Left kidney (tissue), 2 donors: ENCODE results near the gene HLA-DOB. TPM values are rescaled to one million over a fixed set of nuclear protein-coding genes. Genes with fewer than 3 reads are reported as not detected.
A peak's percentile ranks its signal among the peaks of the same experiment; 100 is the strongest.
"Not testable (repeated sequence)": the region's sequence is repeated elsewhere in the genome, so short reads cannot be mapped to it uniquely, and the experiment has no call there.

Experiments
- DNase-seq: peaks from one replicate; pipeline ENCODE4 v3.0.0-alpha.2; 2013
- polyA plus RNA-seq: library from polyadenylated mRNA; unstranded; fragments of 120-200 nt; gene quantifications from one replicate; pipeline ENCODE4 v1.2.1, GENCODE V29; 2013; ENCODE audit not compliant: insufficient read length

The HLA-DOB gene
- polyA plus RNA-seq, 1 donor = 0.32 TPM

DNA sequence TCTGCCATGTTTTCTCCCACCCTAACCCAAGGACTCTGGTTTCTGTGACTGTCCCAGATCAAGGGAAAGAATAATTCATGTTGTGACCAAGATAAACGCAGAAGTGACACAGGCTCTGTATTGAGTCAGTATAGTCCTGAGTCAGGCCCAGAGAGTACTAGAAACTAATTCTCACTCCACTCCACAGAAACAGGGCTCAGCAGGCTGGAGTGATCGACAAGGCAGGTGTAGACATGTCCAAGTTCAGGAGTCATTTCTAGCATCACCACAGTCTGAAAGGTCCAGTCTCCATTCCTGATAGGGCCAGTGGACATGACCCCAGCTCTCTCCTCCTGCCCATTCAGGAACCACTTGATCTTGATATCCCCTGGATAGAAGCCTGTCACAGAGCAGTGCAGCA is 2.7 kb downstream of the HLA-DOB start:
- no peak for DNase-seq

DNA sequence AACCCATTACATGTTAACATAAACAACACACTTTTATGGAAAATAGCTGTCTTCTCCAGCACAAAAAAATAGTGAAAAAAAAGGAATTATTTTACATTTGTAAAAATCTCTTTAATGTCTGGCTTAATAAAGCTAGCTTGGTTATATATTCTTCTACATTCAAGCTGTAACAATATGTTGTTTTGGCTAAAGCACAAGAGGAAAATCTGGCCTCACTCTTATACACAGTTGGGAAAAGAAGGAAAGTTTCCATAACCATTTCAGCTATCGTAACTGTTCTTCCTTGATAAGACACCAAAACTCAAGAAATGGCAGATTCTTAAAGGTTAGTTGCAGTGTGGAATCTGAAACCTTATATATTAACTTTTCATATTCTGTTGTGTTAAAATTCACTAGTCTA is 7.6 kb downstream of the HLA-DOB start:
- no peak for DNase-seq

- DNase-seq = no peak
These were observed 9.7 kb downstream of the HLA-DOB start for GRCh38 chr6:32807020-32807580.

GRCh38 chr6:32805404-32805803 is 11.4 kb downstream of the HLA-DOB start:
- not testable (repeated sequence) for DNase-seq

- DNase-seq = no peak
These were observed 13.4 kb downstream of the HLA-DOB start for GRCh38 chr6:32803416-32803815.

GRCh38 chr6:32799740-32800139 is 17.1 kb downstream of the HLA-DOB start:
- no peak for DNase-seq

DNA sequence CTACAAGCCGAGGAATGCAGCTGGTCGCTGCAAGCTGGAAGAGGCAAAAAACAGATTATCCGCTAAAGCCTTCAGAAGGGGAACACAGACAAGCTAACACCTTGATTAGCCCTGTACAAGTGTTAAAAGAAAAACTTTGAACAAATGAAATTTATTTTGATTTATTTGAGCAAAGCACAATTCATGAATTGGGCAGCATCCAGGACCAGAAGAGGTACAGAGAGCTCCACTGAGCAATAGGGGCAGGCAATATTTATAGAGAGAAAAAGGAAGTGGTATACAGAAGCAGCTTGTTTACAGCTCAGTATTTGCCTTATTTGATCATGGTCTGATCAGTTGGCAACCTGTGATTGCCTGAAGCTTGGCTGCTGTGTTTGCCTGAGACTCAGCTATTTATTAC is 17.6 kb downstream of the HLA-DOB start:
- no peak for DNase-seq

DNA sequence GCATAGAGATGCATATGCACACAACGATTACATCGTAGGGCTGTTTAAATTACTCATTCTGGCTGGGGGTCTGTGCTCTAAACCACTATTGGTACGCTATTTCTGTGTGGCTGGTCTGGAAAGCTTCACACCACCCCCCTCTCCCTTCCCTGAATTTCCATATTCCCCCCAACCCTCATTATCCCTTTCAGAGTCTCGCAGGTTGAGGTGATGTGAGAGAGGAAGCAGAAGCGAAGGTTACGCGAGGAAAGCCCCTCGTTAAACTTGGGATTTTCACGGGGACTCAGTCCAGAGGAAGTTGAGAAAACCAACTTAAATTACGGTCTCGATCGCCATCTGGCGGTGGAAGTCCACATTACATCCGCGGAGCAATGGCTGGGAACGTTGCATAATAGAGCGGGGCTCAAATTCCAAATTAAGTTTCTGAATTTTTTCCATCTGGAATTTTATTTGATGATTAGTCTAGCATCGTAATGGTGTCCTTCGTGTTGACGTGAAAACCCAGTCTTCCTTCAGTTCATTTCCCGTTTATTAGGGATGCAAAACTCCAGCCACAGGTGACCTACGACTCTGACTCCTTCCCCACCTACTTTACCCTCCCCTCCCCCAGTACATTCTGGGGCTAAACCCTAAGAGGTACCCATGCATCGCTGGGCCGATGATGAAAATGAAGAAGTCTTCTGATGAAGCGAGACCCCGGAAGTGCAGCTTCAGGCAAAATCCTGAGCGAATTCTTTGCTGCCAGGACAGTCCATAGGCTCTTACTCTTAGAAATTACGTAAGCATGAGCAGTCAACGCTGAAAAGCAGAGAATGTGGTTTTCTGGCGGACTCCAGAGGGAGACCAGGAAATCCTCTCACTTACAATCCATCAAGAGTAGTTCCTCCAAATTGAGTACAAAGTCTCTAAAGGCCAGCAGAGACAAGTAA is 19.7 kb downstream of the HLA-DOB start:
- DNase-seq = peak; percentile 73

DNA sequence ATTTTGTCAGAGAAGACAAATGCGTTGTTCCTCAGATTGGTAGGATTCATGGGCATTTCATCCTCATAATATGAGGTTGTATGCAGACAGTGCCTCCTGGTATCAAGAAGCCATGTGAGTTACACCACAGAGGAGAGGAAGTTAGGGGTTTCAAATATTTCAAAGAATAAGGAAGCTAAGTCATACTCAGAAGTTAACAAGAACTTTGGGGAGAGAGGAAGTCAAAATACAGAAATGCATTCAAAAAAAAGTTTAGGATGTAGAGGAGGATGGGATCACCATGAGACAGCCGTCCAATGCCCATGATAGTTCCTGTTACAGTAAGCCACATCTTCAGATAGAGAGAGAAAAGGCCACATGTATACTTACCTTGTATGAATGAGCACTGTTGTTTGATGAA is 22.3 kb downstream of the HLA-DOB start:
- DNase-seq = no peak

GRCh38 chr6:32792901-32793435 is 23.8 kb downstream of the HLA-DOB start:
- DNase-seq = no peak

- DNase-seq = no peak
These were observed 26.5 kb downstream of the HLA-DOB start for GRCh38 chr6:32790306-32790705.

GRCh38 chr6:32785781-32786533 is 30.8 kb downstream of the HLA-DOB start:
- peak; percentile 55 for DNase-seq

- DNase-seq = not testable (repeated sequence)
These were observed 33.9 kb downstream of the HLA-DOB start for GRCh38 chr6:32782923-32783322.

DNA sequence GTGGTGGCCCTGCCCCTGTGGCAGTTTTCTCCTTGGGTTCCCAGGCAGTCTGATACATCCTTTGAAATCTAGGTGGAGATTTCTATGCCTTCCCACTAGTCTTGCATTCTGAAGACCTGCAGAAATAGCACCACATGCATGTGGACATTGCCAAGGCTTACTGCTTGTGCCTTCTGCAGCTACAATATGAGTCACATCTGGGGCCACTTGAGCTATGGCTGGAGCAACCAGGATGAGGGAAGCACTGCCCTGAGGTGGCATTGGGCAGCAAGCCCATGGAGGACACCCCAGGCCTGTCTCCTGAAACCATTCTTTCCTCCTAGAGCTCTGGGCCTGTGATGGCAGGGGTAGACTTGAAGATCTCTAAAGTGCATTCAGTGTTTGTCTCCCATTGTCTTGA is 37.8 kb downstream of the HLA-DOB start:
- DNase-seq = no peak

GRCh38 chr6:32775071-32775470 is 41.7 kb downstream of the HLA-DOB start:
- DNase-seq = no peak

- no peak for DNase-seq
These were observed 42.4 kb downstream of the HLA-DOB start for GRCh38 chr6:32774426-32774825.

DNA sequence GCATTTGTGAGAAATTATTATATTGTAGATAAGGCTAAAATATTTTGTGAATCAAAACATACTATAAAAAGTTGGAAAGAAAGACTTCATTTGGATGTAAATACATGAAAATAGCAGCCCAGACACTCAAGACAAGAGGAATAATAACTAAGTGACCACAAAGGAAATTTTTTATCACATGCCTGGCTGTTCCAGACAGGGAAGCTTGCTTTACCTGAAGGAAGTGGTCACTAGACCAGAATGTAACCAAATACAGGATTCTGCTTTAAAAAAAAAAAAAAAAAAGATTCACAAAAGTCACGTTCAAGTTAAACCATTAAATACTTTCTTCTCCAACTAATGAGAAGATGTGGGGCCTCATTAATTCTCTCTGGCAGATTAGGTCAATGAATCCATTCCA is 44.1 kb downstream of the HLA-DOB start:
- no peak for DNase-seq

DNA sequence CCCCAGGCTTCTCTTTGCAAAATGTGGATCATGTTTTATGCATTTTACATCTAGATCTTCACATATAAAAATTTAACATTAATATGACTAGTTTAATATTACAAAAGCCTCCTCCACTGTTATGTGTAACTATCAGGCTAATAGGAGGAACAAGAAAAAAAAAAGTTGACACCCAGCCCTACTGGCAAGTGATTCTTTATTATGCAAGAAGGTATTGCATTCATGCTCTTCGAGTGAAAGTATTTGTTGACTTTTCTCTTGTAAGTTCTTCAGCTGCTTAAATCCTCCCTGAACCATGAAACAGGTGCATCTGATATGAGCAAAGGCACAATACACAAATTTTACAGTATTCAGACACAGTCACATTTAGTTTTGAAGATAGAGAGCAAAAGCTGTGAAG is 52.8 kb downstream of the HLA-DOB start:
- no peak for DNase-seq

GRCh38 chr6:32763421-32763820 is 53.4 kb downstream of the HLA-DOB start, which contains the start of gene HLA-DQB2:
Gene HLA-DQB2, minus strand, starts transcription at chr6:32763532. Its CDS starts 62 bp downstream, at chr6:32763470.
- DNase-seq = peak; percentile 5
